ENCODE data around the gene DDAH1. TPM values are rescaled to one million over a fixed set of nuclear protein-coding genes. Genes with fewer than 3 reads are reported as not detected.

The DDAH1 gene
- total and polyA plus RNA-seq, 2 donors (not counting 3 experiments of a cell fraction or from before 2014, with no cell fraction given) = 44.0 to 75.2 TPM

- H3K36me3 ChIP-seq (ENCODE audit: control insufficient read depth in 2 of 2, extremely low read depth in 1 of 2, insufficient read depth in 2 of 2, low read length in 2 of 2) = no peaks in the 10 kb centered on the region
- H2AFZ ChIP-seq (ENCODE audit: low read depth, low read length) = peak overlapping the region; percentile 29
- POLR2A ChIA-PET = interaction anchor here (2.6 kb wide), 1 partner anchor 18 kb away, joined by 7 read pairs; no protein-coding TSS in a partner anchor
- intact Hi-C loops (cut with micrococcal nuclease) = loop anchor here (10.0 kb wide), 2 partner anchors 665 to 775 kb away; partner anchors contain the start of genes GNG5 and SPATA1
- H3K4me1 ChIP-seq (ENCODE audit: control insufficient read depth, extremely low read depth, insufficient read depth, low read length) = peaks cover 24% of the 10 kb centered on the region
- H3K4me3 ChIP-seq (replicated peaks in 1 of 3; ENCODE audit: insufficient read depth in 1 of 3, low read depth in 1 of 3, low read length in 3 of 3) = peak overlapping the region in 1 of 3 experiments; percentile 52
- no peaks in the 10 kb centered on the region for H3K27me3 ChIP-seq (ENCODE audit: control insufficient read depth in 2 of 2, insufficient read depth in 2 of 2, low read length in 2 of 2)
- no peaks in the 10 kb centered on the region for H3K9me3 ChIP-seq (replicated peaks; ENCODE audit: control insufficient read depth, insufficient read depth, low read length)
- CTCF ChIA-PET = interaction anchor here (0.7 to 4.7 kb wide), 4 partner anchors 11 to 29 kb away, joined by 3 to 39 read pairs (median 4); no protein-coding TSS in a partner anchor
- H3K27ac ChIP-seq (ENCODE audit: insufficient read depth, low read depth, low read length) = peak overlapping the region; percentile 81
- H3K9ac ChIP-seq (replicated peaks; ENCODE audit: extremely low read depth, insufficient read depth, low read length) = peak overlapping the region; percentile 37
- no TSS peak for BruUV-seq (replicated peaks)
- dilution Hi-C loops (cut with MboI; ENCODE audit: extremely low pct_ligation_motif_present, low sequenced_read_pairs) = no loop called here
- peak; percentile 8 for FAIRE-seq
- no peaks in the 10 kb centered on the region for H4K20me1 ChIP-seq (replicated peaks; ENCODE audit: control insufficient read depth, extremely low read depth, insufficient read depth, low read length)
- H3K9me1 ChIP-seq (replicated peaks; ENCODE audit: control insufficient read depth, extremely low read depth, insufficient read depth, low read length) = no peaks in the 10 kb centered on the region
- no peak for DNase-seq (ENCODE audit: low read depth, low spot score)
- TF ChIP-seq POLR2AphosphoS5 (IDR thresholded peaks at IDR 0.05; ENCODE audit: insufficient read depth, low read depth, low read length) (no peak), EZH2 (IDR thresholded peaks at IDR 0.05; ENCODE audit: borderline replicate concordance, low read depth, low read length, severe bottlenecking) (no peak), JUN (IDR thresholded peaks at IDR 0.05; ENCODE audit: borderline replicate concordance, insufficient read depth, insufficient read length, low read depth) (no peak), MAX (IDR thresholded peaks at IDR 0.05; ENCODE audit: insufficient read depth, insufficient read length) (no peak), POLR2A (IDR thresholded peaks at IDR 0.05; ENCODE audit: low read depth, low read length) (no peak), GATA2 (IDR thresholded peaks at IDR 0.05; ENCODE audit: insufficient read depth, insufficient read length, low read depth, low read length) (no peak), MYC (IDR thresholded peaks at IDR 0.05; ENCODE audit: low read depth, low read length) (no peak), FOS (IDR thresholded peaks at IDR 0.05; ENCODE audit: borderline replicate concordance, insufficient read depth, low read length) (no peak)
- TF ChIP-seq, protein P1, sequence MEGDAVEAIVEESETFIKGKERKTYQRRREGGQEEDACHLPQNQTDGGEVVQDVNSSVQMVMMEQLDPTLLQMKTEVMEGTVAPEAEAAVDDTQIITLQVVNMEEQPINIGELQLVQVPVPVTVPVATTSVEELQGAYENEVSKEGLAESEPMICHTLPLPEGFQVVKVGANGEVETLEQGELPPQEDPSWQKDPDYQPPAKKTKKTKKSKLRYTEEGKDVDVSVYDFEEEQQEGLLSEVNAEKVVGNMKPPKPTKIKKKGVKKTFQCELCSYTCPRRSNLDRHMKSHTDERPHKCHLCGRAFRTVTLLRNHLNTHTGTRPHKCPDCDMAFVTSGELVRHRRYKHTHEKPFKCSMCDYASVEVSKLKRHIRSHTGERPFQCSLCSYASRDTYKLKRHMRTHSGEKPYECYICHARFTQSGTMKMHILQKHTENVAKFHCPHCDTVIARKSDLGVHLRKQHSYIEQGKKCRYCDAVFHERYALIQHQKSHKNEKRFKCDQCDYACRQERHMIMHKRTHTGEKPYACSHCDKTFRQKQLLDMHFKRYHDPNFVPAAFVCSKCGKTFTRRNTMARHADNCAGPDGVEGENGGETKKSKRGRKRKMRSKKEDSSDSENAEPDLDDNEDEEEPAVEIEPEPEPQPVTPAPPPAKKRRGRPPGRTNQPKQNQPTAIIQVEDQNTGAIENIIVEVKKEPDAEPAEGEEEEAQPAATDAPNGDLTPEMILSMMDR (IDR thresholded peaks at IDR 0.05; ENCODE audit: extremely low read depth in 1 of 2, insufficient read depth in 1 of 2, low read depth in 1 of 2, low read length in 2 of 2) = no peak
- H3K4me2 ChIP-seq (ENCODE audit: insufficient read depth, low read length) = peak overlapping the region; percentile 57
- peaks cover 11% of the 10 kb centered on the region for H3K79me2 ChIP-seq (ENCODE audit: control insufficient read depth, insufficient read depth, low read length)
Observed at GRCh38 chr1:85279458-85280080, 185.4 kb downstream of the DDAH1 start.
